Activated CD4-positive, alpha-beta T cell treated with anti-CD3 and anti-CD28 coated beads, Interleukin-2, amount 50 U/mL, for 48 hours (primary cell): ENCODE measurements around the gene RNLS.

Experiments
- DNase-seq, 2 experiments: peaks; one replicate each; pipeline ENCODE4 v3.0.0-alpha.2; 2020

The RNLS gene

GRCh38 chr10:88245974-88246511, 337.1 kb downstream of the RNLS start:
- DNase-seq, result no peak

- no peak for DNase-seq
Observed at GRCh38 chr10:88244781-88245625, 338.1 kb downstream of the RNLS start.

GRCh38 chr10:88243836-88244730, 339.0 kb downstream of the RNLS start:
- DNase-seq, result no peak

DNA sequence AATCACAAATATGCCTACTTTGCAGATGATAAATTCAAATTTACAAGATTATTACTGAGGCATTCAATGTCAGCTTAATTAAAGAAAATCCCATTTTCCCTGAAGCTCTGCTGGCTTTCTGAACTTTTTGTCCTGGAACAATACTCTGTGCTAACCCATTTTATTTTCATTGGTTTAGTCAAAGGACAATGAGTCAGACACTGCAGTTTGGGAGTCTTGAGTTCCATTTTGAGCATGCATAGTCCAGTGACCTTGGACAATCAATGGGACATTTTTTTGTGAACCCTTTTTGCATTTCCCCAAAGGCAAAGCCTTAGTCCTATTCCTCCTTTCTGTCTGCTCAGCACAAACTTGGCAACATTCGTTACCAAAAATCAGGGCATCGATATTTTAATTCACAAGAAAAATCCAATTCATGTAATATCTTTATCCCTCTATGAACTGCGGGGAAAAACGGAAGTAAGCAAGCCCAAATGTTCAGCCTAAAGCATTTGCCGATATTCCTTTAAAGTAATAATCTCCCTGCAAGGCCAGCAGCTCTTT, 339.8 kb downstream of the RNLS start:
- no peak for DNase-seq

- no peak for DNase-seq
Observed at GRCh38 chr10:88241501-88241900, 341.6 kb downstream of the RNLS start.

DNA sequence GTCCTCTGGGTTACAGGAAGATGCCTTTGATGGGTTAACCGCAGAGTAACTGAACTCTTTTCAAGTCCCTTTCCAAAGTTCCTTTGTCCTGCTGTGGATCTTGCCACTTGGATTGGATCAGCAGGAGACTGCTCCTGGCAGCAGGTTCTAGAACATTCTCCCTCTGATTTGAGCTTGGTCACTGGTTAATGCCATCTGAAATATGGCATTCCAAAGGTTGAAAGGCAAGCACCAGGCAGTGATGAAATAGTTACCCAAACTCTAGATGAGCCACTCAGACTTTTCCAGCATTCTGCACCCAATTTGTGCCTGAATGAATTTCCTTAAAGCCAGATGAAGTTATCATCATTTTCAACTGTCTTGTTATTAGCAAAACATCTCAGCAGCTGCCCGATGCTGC, 343.9 kb downstream of the RNLS start:
- DNase-seq, result no peak

DNA sequence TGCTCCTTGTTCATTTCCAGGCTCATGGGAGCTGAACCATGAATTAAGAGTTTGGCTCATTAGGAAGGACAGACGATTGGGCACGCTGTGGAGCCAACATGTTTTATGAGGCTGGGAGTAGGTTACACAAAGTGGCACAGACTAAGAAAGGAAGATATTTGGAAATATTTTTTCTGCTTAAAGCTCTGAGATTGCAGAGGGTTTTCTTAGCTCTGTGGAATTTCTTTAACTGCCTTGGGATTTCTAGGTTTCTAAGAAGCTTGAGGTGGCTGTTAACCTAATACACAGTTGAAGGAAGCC, 344.6 kb downstream of the RNLS start:
- DNase-seq, result no peak

DNA sequence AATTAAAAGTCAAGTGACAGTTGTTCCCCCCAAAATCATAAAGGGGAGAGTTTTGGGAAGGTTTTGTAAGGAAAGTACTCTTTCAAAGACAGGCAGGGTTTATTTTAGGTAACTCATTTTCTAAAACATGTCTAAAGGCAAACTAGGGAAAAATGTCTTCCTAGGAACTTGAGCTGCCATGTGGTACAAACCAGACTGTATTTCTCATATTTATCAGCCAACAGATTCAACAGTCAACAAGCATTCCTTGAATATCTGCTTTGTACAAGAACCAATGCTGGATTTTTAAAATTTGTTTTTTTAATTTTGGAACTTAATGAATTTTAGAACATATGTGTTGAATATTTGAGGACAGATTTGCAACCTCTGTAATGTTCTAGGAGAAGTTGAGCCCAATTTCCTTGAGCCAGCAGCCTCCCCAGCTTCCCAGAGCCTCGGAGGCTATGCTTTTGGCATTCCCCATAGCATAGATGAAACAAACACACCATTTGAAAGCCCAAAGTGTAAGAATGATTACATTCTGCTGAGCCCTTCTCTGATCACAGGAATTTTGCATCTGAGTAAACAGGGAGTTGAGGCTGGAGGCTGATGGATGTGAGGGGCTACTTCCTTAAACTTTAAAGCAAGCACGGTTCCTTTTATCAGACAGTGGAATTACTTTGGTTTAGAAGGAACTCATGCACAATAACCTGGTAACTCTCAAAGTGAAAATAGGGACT, 345.1 kb downstream of the RNLS start:
- no peak for DNase-seq

DNA sequence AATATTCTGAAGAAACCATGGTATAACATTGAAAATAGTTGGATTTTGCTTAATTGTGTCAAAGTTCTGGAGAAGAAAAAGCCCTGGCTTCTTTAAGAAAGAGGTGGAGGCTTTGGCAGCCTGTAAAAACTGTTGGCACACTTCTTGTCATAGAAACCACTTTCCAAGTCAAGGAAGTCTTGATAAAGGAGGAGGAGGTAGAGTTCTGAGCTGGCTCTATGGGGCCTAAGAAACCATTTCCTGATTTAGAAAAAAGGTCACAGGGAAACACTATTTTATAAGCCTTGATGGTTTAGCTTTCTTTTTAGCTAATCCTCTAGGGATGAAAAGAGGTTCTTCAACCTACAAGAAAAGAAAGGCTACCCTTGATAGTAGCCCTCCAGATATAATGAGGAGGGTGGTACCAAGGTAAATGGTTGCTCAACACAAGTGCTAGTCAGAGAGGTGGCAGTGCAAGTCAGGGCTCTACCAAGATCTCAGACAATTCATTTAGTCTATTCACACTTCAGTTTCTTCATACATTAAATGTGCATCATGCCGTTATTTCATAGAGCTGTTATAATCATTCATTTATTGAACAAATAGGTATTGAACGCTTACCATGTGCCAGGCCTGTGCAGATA, 346.9 kb downstream of the RNLS start:
- no peak for DNase-seq

DNA sequence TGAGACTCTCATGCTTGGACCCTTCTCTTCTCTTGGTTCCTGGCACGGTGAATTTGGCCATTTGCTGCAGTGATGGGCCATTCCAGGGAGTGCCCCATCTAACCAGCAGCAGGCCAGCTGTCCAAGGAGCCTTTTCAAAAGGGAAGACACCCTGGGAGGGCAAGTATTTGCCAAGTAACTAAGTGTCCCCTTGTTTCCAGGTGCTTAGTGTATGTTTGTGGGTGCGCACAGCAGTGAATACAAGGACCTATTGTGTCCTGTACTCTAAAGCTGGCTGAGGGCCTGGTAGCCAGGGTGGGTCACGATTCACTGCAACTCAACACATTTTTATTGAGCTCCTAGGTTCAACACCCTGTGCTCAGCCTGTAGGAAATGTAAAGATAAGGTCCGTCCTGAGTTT, 348.8 kb downstream of the RNLS start:
- DNase-seq, result no peak

GRCh38 chr10:88233870-88234269, 349.2 kb downstream of the RNLS start:
- DNase-seq, result no peak

DNA sequence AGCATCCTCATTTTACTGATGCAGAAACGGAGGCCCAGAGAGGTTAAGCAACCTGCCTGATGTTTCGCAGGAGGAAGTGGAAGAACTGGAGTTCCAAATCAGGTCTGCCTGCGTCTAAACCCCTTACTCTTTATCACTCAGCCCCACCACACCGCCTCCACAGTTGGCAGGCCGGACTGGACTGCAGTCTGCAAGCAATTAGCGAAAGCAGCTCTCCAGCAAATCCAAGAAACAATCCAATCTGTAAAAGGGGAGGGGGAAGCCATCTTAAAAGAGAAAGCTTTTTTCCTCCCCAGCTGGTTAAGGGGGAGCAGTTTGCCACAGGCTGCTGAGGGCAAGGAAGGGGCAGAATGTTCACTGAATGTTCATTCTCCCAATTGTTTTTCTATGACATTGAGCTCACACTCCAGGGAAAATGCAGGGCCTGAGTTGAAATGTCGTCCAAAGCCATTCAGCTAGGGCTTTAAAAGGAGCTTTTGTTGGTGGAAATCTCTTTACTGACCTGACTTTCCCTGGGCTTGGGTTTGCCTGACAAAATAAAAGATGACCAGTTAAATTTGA, 350.1 kb downstream of the RNLS start:
- no peak for DNase-seq

- DNase-seq, result no peak
Observed at GRCh38 chr10:88232029-88232895, 350.9 kb downstream of the RNLS start.

DNA sequence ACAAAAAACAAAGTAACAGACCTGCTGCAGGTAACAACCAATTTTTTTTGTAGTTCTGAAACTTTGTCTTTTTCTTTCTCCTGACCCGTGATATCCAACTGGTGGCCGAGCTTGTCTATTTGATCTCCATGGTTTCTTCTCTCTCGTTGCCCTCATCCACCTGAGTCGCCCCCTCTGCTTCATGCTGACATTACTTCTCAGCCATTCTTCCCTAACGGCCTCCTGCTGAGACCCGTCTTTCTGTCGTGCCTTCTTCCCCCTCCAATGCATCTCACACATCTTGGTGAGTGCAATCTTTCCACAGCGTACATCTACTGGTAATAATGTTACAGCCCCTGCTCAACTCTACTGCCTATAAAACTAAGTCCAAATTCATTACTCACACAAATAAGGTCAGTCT, 352.9 kb downstream of the RNLS start:
- DNase-seq, result no peak

DNA sequence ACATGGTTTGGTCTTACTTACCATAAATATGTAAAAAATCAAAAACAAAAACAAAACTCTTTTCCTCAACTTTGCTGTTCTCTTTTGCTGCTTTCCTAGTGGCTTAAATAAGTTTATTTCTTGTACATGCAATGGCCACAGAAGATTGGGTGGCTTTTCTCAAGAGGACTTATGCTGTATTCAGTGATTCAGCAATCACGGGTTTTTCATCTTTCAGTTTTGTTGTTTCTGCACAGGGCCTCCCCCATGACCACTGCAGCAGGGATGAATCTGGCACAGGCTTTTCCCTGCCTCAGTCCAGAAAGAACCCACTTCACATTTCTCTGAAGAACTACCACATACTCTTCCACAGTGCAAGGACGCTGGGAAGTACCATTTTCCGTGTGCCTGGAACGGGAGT, 355.0 kb downstream of the RNLS start:
- DNase-seq, result no peak

GRCh38 chr10:88227342-88228018, 355.6 kb downstream of the RNLS start:
- no peak for DNase-seq

DNA sequence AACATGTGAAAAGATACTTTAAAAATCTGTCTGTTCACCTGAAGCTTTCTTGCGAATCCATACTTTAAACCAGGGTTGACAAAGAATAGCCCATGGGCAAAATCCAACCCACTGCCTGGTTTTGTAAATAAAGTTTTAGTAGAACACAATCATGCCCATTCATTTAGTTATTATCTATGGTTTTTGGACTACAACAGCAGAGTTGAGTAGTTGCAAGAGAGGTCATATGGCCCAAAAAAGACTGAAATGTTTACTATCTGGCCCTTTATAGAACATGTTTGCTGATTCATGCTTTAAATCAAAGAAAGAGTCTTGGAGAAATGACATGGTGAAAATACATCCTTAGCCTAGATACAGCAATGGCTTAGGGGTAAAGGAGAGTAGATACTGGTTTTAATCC, 356.2 kb downstream of the RNLS start:
- DNase-seq, result no peak

DNA sequence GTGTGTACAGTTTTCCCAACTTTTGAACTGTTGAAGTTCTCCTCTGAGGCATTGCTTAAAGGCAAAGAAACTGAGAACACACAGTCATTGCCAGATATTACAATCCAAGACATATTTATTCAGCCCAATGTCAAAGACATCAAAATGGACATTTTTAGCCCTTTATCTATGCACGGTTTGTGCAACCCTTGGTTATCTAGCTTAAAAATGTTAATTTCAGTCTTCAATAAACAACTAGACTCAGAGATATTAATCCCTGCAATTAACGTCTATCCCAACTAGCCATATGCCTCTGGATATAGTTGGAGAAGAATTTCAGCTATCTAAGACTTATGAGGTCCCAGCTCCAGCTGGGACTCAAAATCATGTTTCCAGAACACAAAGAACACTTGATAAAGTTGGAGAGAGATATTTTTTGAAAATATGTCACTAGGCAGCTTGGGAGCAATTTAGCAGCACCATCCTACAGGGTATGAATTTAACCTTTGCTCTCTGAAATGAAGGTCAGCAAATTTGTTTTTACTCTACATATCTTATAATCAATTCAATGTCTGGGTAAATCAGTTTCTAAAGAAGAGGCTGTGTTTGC, 357.0 kb downstream of the RNLS start:
- no peak for DNase-seq
